PC-3 (cell line): ENCODE data around the gene DDX10. TPM values are rescaled to one million over a fixed set of nuclear protein-coding genes. Genes with fewer than 3 reads are reported as not detected.
"Not testable (repeated sequence)": the region's sequence is repeated elsewhere in the genome, so short reads cannot be mapped to it uniquely, and the experiment has no call there.

Source experiments
- ATAC-seq: fragments of 200-7000 bp; cut with Tn5 transposase; 2 replicates; pipeline ENCODE4 v1.9.1; 2020; ENCODE audit warnings: mild to moderate bottlenecking, moderate library complexity
- BruUV-seq: library from RNA; stranded (reverse); fragments of 400-500 nt; replicated peaks from 2 replicates; lab custom pipeline; 2021; lab: Mats Ljungman, UMichigan
- CTCF ChIA-PET: fragments of 300-600 bp; sonication (Branson Sonifier 250); formaldehyde crosslinking; loops from one replicate; lab custom pipeline; 2022; ENCODE audit warnings: antibody characterized with exemption; lab: Charles Lee
- POLR2A ChIA-PET: fragments of 300-600 bp; sonication (Branson Sonifier 250); formaldehyde crosslinking; loops from one replicate; lab custom pipeline; 2022; ENCODE audit warnings: antibody characterized with exemption; ENCODE audit not compliant: unreplicated experiment; lab: Charles Lee
- DNase-seq: peaks from one replicate; pipeline ENCODE4 v3.0.0-alpha.2; 2015
- H2AFZ ChIP-seq: fragments of 300-600 bp; sonication (generic); 2 replicates; pipeline ENCODE4 v1.6.0; 2016; ENCODE audit warnings: antibody characterized with exemption, low read length
- H3F3A ChIP-seq: fragments of 300-600 bp; sonication (generic); one replicate; pipeline ENCODE4 v1.6.0; 2017; ENCODE audit warnings: antibody characterized with exemption, low read length, control low read depth, mild to moderate bottlenecking; ENCODE audit not compliant: unreplicated experiment
- H3K27ac ChIP-seq: fragments of 300-600 bp; sonication (generic); 2 replicates; pipeline ENCODE4 v1.5.1; 2016; ENCODE audit warnings: mild to moderate bottlenecking, low read length
- H3K27me3 ChIP-seq: fragments of 300-600 bp; sonication (generic); 2 replicates; pipeline ENCODE4 v1.6.1; 2016; ENCODE audit warnings: low read length, mixed read lengths
- H3K36me3 ChIP-seq: fragments of 300-600 bp; sonication (generic); 2 replicates; pipeline ENCODE4 v1.6.1; 2016; ENCODE audit warnings: low read depth, mixed run types, low read length, mixed read lengths
- H3K4me1 ChIP-seq: fragments of 300-600 bp; sonication (generic); 2 replicates; pipeline ENCODE4 v1.5.1; 2016; ENCODE audit warnings: low read length; ENCODE audit not compliant: insufficient read depth
- H3K4me2 ChIP-seq: fragments of 300-600 bp; sonication (generic); 2 replicates; pipeline ENCODE4 v1.6.0; 2016; ENCODE audit warnings: low read length
- H3K4me3 ChIP-seq: fragments of 300-600 bp; sonication (generic); 2 replicates; pipeline ENCODE4 v1.5.1; 2016; ENCODE audit warnings: mild to moderate bottlenecking, low read length, mixed read lengths
- H3K79me2 ChIP-seq: fragments of 300-600 bp; sonication (generic); 2 replicates; pipeline ENCODE4 v1.6.1; 2017; ENCODE audit warnings: low read length, mixed read lengths
- H3K9ac ChIP-seq: fragments of 300-600 bp; sonication (generic); 2 replicates; pipeline ENCODE4 v1.6.0; 2016; ENCODE audit warnings: mild to moderate bottlenecking, low read length
- H3K9me2 ChIP-seq: fragments of 300-600 bp; sonication (generic); replicated peaks from 2 replicates; pipeline ENCODE4 v1.6.1; 2016; ENCODE audit warnings: mixed run types, low read length, mixed read lengths
- H3K9me3 ChIP-seq: fragments of 300-600 bp; sonication (generic); 2 replicates; pipeline ENCODE4 v1.6.1; 2016; ENCODE audit warnings: low read length, mixed read lengths
- H4K20me1 ChIP-seq: fragments of 300-600 bp; sonication (generic); 2 replicates; pipeline ENCODE4 v1.6.1; 2016; ENCODE audit warnings: low read length, mixed read lengths
- CTCF ChIP-seq: fragments of 300-600 bp; sonication (generic); conservative IDR thresholded peaks from 2 replicates; pipeline ENCODE4 v1.5.1; 2017; ENCODE audit warnings: antibody characterized with exemption, low read depth, mild to moderate bottlenecking, low read length
- EZH2 ChIP-seq: fragments of 300-600 bp; sonication (generic); IDR thresholded peaks from one replicate; pipeline ENCODE4 v1.6.1; 2017; ENCODE audit warnings: antibody characterized with exemption, mild to moderate bottlenecking, low read length; ENCODE audit not compliant: unreplicated experiment
- EZH2phosphoT487 ChIP-seq: fragments of 300-600 bp; sonication (generic); IDR thresholded peaks from 2 replicates; pipeline ENCODE4 v1.6.1; 2018; ENCODE audit warnings: mild to moderate bottlenecking, antibody characterized with exemption, low read length, borderline replicate concordance
- intact Hi-C: fragments of 100-400 bp; cut with micrococcal nuclease; formaldehyde crosslinking; loops from 2 replicates; pipeline ENCODE4 v1.9.0; 2023
- total RNA-seq: library from RNA; depleted of rRNA; stranded (reverse); fragments of >200 nt; gene quantifications from 2 replicates; pipeline ENCODE4 v1.2.3, GENCODE V29; 2014

The DDX10 gene
- total RNA-seq, 1 experiment from 2014 or later = 55.2 TPM

GRCh38 chr11:108647701-108648527 lies 17.0 kb upstream of the DDX10 start:
- Histone ChIP-seq H3K79me2 (no peaks in the 10 kb centered on the region), H4K20me1 (no peaks in the 10 kb centered on the region), H3F3A (no peaks in the 10 kb centered on the region), H3K4me2 (peak overlapping the region; percentile 10; the same call in 1 of the 2 replicates), H3K9me3 (no peaks in the 10 kb centered on the region), H2AFZ (peak overlapping the region; percentile 19), H3K9ac (no peak overlapping the region), H3K9me2 (no peaks in the 10 kb centered on the region), H3K4me3 (no peak overlapping the region), H3K27me3 (no peaks in the 10 kb centered on the region), H3K4me1 (peaks cover 12% of the 10 kb centered on the region), H3K27ac (peak overlapping the region; percentile 46), H3K36me3 (no peaks in the 10 kb centered on the region)
- CTCF ChIA-PET = interaction anchor here (0.5 to 1.0 kb wide), 2 partner anchors 46 to 100 kb away, joined by 3 to 7 read pairs; no protein-coding TSS in a partner anchor
- peak; percentile 94 for ATAC-seq
- TF ChIP-seq EZH2 = no peak
- TF ChIP-seq CTCF = peak; percentile 97
- intact Hi-C loops = loop anchor here (1.0 to 5.0 kb wide), 4 partner anchors 41 to 231 kb away; no protein-coding TSS in a partner anchor
- BruUV-seq = no TSS peak
- peak; percentile 88 for DNase-seq
- POLR2A ChIA-PET = no interaction called here

- no peak overlapping the region for H3K4me3 ChIP-seq
Measured at GRCh38 chr11:108648528-108648885, 16.4 kb upstream of the DDX10 start.

GRCh38 chr11:108654100-108654499 lies 10.8 kb upstream of the DDX10 start:
- H3K27ac ChIP-seq, H3K4me1 ChIP-seq, DNase-seq, H3K9me2 ChIP-seq, H3K4me3 ChIP-seq, CTCF ChIA-PET, H3F3A ChIP-seq, H3K27me3 ChIP-seq, ATAC-seq, BruUV-seq, H3K79me2 ChIP-seq, H3K9ac ChIP-seq, H3K9me3 ChIP-seq, H2AFZ ChIP-seq, H4K20me1 ChIP-seq, H3K4me2 ChIP-seq, POLR2A ChIA-PET, H3K36me3 ChIP-seq: not testable (repeated sequence)
- intact Hi-C loops = loop anchor here (2.0 to 10.0 kb wide), 4 partner anchors 313 to 649 kb away; partner anchors contain the start of gene CUL5

More at GRCh38 chr11:108648528-108648885, 16.4 kb upstream of the DDX10 start:
- H3K36me3 ChIP-seq = no peaks in the 10 kb centered on the region
- TF ChIP-seq EZH2phosphoT487 (no peak), CTCF (no peak), EZH2 (no peak)
- peaks cover 12% of the 10 kb centered on the region for H3K4me1 ChIP-seq
- H2AFZ ChIP-seq = no peak overlapping the region
- ChIA-PET POLR2A (no interaction called here), CTCF (interaction anchor here (0.5 to 1.0 kb wide), 2 partner anchors 47 to 100 kb away, joined by 3 to 7 read pairs; no protein-coding TSS in a partner anchor)
- H3K79me2 ChIP-seq = no peaks in the 10 kb centered on the region
- no peak overlapping the region for H3K9ac ChIP-seq
- no peak overlapping the region for H3K4me2 ChIP-seq
- no peaks in the 10 kb centered on the region for H3F3A ChIP-seq
- no peak for ATAC-seq
- H4K20me1 ChIP-seq = no peaks in the 10 kb centered on the region
- intact Hi-C loops = loop anchor here (1.0 to 5.0 kb wide), 4 partner anchors 41 to 231 kb away; no protein-coding TSS in a partner anchor
- DNase-seq = no peak
- no peaks in the 10 kb centered on the region for H3K9me2 ChIP-seq
- H3K27me3 ChIP-seq = no peaks in the 10 kb centered on the region
- H3K27ac ChIP-seq = no peak overlapping the region
- H3K9me3 ChIP-seq = no peaks in the 10 kb centered on the region
- no TSS peak for BruUV-seq
